ENCODE data around the gene DAZAP2. TPM values are rescaled to one million over a fixed set of nuclear protein-coding genes. Genes with fewer than 3 reads are reported as not detected.

Gene DAZAP2
- total and polyA plus RNA-seq, 2 experiments from 2014 or later: 35.8 to 39.9 TPM

- Histone ChIP-seq H3K9me2 (ENCODE audit: insufficient read depth) (no peaks in the 10 kb centered on the region), H4K20me1 (replicated peaks; ENCODE audit: insufficient read depth) (no peaks in the 10 kb centered on the region), H3K4me1 (ENCODE audit: insufficient read depth) (peaks cover 22% of the 10 kb centered on the region), H3F3A (replicated peaks; ENCODE audit: low read depth) (peaks cover 18% of the 10 kb centered on the region; the same call in 1 of the 2 replicates), H2AFZ (0 out of 2 replicates have a peak overlapping the region, but pooled peaks have one; percentile 21), H3K79me2 (replicated peaks; ENCODE audit: insufficient read depth) (peaks cover 16% of the 10 kb centered on the region; the same call in 1 of the 2 replicates), H3K27ac (ENCODE audit: low read depth) (peak overlapping the region; percentile 83; the same call in 1 of the 2 replicates), H3K4me3 (peak overlapping the region; percentile 63), H3K4me2 (peak overlapping the region; percentile 86), H3K27me3 (ENCODE audit: insufficient read depth) (no peaks in the 10 kb centered on the region), H3K36me3 (ENCODE audit: insufficient read depth) (no peaks in the 10 kb centered on the region)
- Mint-ChIP-seq H3K36me3 (ENCODE audit: low read depth) (no peaks in the 10 kb centered on the region), H3K4me3 (peak overlapping the region; percentile 74), H3K27ac (no peak overlapping the region), H3K4me1 (peaks cover 17% of the 10 kb centered on the region), H3K9me3 (no peaks in the 10 kb centered on the region), H3K27me3 (ENCODE audit: insufficient read depth, low read depth, poor library complexity) (peaks cover 2% of the 10 kb centered on the region)
- ATAC-seq: peak; percentile 4
- DNase-seq (ENCODE audit: low spot score): peak; percentile 48
- TF ChIP-seq JUNB (IDR thresholded peaks at IDR 0.05; ENCODE audit: unreplicated experiment) (no peak), NANOG (IDR thresholded peaks at IDR 0.05; ENCODE audit: borderline replicate concordance) (no peak), ZNF114 (CRISPR knock-in tag; IDR thresholded peaks at IDR 0.05) (no peak), REST (IDR thresholded peaks at IDR 0.05; ENCODE audit: unreplicated experiment) (no peak), STAT1 (IDR thresholded peaks at IDR 0.05; ENCODE audit: unreplicated experiment) (no peak), EZH2 (IDR thresholded peaks at IDR 0.05; ENCODE audit: low read depth, unreplicated experiment) (no peak), EZH2phosphoT487 (IDR thresholded peaks at IDR 0.05; ENCODE audit: unreplicated experiment) (no peak)
These were observed 22.0 kb upstream of the DAZAP2 start for GRCh38 chr12:51216642-51217041.

- Mint-ChIP-seq H3K4me3 (peak overlapping the region; percentile 75), H3K36me3 (ENCODE audit: low read depth) (no peaks in the 10 kb centered on the region)
- 0 out of 2 replicates have a peak overlapping the region, but pooled peaks have one; percentile 80 for H2AFZ ChIP-seq
These were observed 21.3 kb upstream of the DAZAP2 start for GRCh38 chr12:51217133-51217967.

More at GRCh38 chr12:51217133-51217967, 21.3 kb upstream of the DAZAP2 start:
- Histone ChIP-seq H4K20me1 (replicated peaks; ENCODE audit: insufficient read depth) (no peaks in the 10 kb centered on the region), H3K79me2 (replicated peaks; ENCODE audit: insufficient read depth) (peaks cover 16% of the 10 kb centered on the region; the same call in 1 of the 2 replicates), H3K4me3 (peak overlapping the region; percentile 63), H3K27me3 (ENCODE audit: insufficient read depth) (no peaks in the 10 kb centered on the region), H3K4me2 (peak overlapping the region; percentile 86), H3K4me1 (ENCODE audit: insufficient read depth) (peaks cover 22% of the 10 kb centered on the region), H3K36me3 (ENCODE audit: insufficient read depth) (no peaks in the 10 kb centered on the region), H3K9me2 (ENCODE audit: insufficient read depth) (no peaks in the 10 kb centered on the region), H3K27ac (ENCODE audit: low read depth) (peak overlapping the region; percentile 94), H3F3A (replicated peaks; ENCODE audit: low read depth) (peaks cover 18% of the 10 kb centered on the region; the same call in 1 of the 2 replicates)
- Mint-ChIP-seq H3K27ac (no peak overlapping the region; the same call in 1 of the 2 replicates), H3K4me1 (peaks cover 17% of the 10 kb centered on the region), H3K9me3 (no peaks in the 10 kb centered on the region), H3K27me3 (ENCODE audit: insufficient read depth, low read depth, poor library complexity) (peaks cover 2% of the 10 kb centered on the region)
- TF ChIP-seq CTCF (conservative IDR thresholded peaks at IDR 0.05; ENCODE audit: low read depth in 2 of 2): peak; percentile 16 to 54; a peak in 2 of 4 replicates
- peak; percentile 19; the same call in 1 of the 2 replicates for TF ChIP-seq POLR2AphosphoS5 (IDR thresholded peaks at IDR 0.05; ENCODE audit: low read depth)
- no peak for TF ChIP-seq STAT1 (IDR thresholded peaks at IDR 0.05; ENCODE audit: unreplicated experiment)
- ATAC-seq (peak; percentile 71), DNase-seq (ENCODE audit: low spot score) (peak; percentile 65)
